Glutamatergic neuron (in vitro differentiated cells): Measurements from ENCODE around the gene IGFALS. TPM values are rescaled to one million over a fixed set of nuclear protein-coding genes. Genes with fewer than 3 reads are reported as not detected.
A peak's percentile ranks its signal among the peaks of the same experiment; 100 is the strongest.

Source experiments
- DNase-seq: peaks from one replicate; pipeline ENCODE4 v3.0.0; 2022
- H3K27ac Mint-ChIP-seq: one replicate; pipeline ENCODE4 v1.8.0; 2020; ENCODE audit warnings: mild to moderate bottlenecking, mixed read lengths, inconsistent platforms; ENCODE audit not compliant: unreplicated experiment
- H3K27me3 Mint-ChIP-seq: one replicate; pipeline ENCODE4 v1.8.0; 2020; ENCODE audit warnings: mild to moderate bottlenecking, moderate library complexity, mixed read lengths, inconsistent platforms; ENCODE audit not compliant: unreplicated experiment
- H3K36me3 Mint-ChIP-seq: one replicate; pipeline ENCODE4 v1.8.0; 2020; ENCODE audit warnings: mild to moderate bottlenecking, mixed read lengths, inconsistent platforms; ENCODE audit not compliant: unreplicated experiment
- H3K4me1 Mint-ChIP-seq: one replicate; pipeline ENCODE4 v1.8.0; 2020; ENCODE audit warnings: mild to moderate bottlenecking, low read depth, mixed read lengths, inconsistent platforms; ENCODE audit not compliant: unreplicated experiment
- H3K4me3 Mint-ChIP-seq: one replicate; pipeline ENCODE4 v1.8.0; 2020; ENCODE audit warnings: mild to moderate bottlenecking, mixed read lengths, inconsistent platforms; ENCODE audit not compliant: unreplicated experiment
- H3K9me3 Mint-ChIP-seq: one replicate; pipeline ENCODE4 v1.8.0; 2020; ENCODE audit warnings: mild to moderate bottlenecking, moderate library complexity, mixed read lengths, inconsistent platforms; ENCODE audit not compliant: unreplicated experiment
- CTCF ChIP-seq: fragments of 200-600 bp; sonication (generic); IDR thresholded peaks from one replicate; pipeline ENCODE4 v1.5.0; 2021; ENCODE audit not compliant: partially characterized antibody, unreplicated experiment
- total RNA-seq: library from RNA; stranded (reverse); fragmentation: NEBNext Ultra II Directional; extraction: Animal tissue kit (Norgen Biotek cat#: 25700); gene quantifications from one replicate; pipeline ENCODE4 v1.2.1, GENCODE V29; 2021; ENCODE audit not compliant: unreplicated experiment

IGFALS gene
- total RNA-seq, 1 donor from 2014 or later, result 0.39 TPM

- H3K27me3 Mint-ChIP-seq, result peaks cover 6% of the 10 kb centered on the region
- no peak overlapping the region for H3K27ac Mint-ChIP-seq
- peaks cover 7% of the 10 kb centered on the region for H3K36me3 Mint-ChIP-seq
- peaks cover 3% of the 10 kb centered on the region for H3K9me3 Mint-ChIP-seq
- no peak for DNase-seq
- no peak for TF ChIP-seq CTCF
- no peaks in the 10 kb centered on the region for H3K4me1 Mint-ChIP-seq
- peak overlapping the region; percentile 56 for H3K4me3 Mint-ChIP-seq
These were observed 52.6 kb downstream of the IGFALS start for GRCh38 chr16:1740781-1741490.

Other genes starting within 250 kb of the IGFALS start
- gene IFT140, start 181.6 kb downstream of the IGFALS start, total RNA-seq, result 33.4 TPM
- gene CRAMP1, start 181.3 kb downstream of the IGFALS start, total RNA-seq, result 52.4 TPM
- gene JPT2, start 115.4 kb downstream of the IGFALS start, total RNA-seq, result 72.9 TPM
- 281 TPM for gene MAPK8IP3, start 87.5 kb downstream of the IGFALS start, total RNA-seq
- 79.1 TPM for gene NME3, start 22.2 kb downstream of the IGFALS start, total RNA-seq
- gene EME2, start 20.9 kb downstream of the IGFALS start, total RNA-seq, result 68.7 TPM
- 75.1 TPM for gene MRPS34, start 20.6 kb downstream of the IGFALS start, total RNA-seq
- gene SPSB3, start 11.1 kb downstream of the IGFALS start, total RNA-seq, result 80.4 TPM
- gene NUBP2, start 10.7 kb downstream of the IGFALS start, total RNA-seq, result 66.1 TPM
- gene HAGH, start 33.1 kb upstream of the IGFALS start, total RNA-seq, result 99.6 TPM
- 26.5 TPM for gene FAHD1, start 33.5 kb upstream of the IGFALS start, total RNA-seq
- gene MEIOB, start 78.5 kb upstream of the IGFALS start, total RNA-seq, result 2.4 TPM
- 7.8 TPM for gene HS3ST6, start 124.7 kb upstream of the IGFALS start, total RNA-seq
- gene MSRB1, start 149.5 kb upstream of the IGFALS start, total RNA-seq, result 50.9 TPM
- gene RPL3L, start 161.0 kb upstream of the IGFALS start, total RNA-seq, result not detected
- gene NDUFB10, start 165.8 kb upstream of the IGFALS start, total RNA-seq, result 302 TPM
- 1,772 TPM for gene RPS2, start 171.1 kb upstream of the IGFALS start, total RNA-seq
- not detected for gene RNF151, start 173.2 kb upstream of the IGFALS start, total RNA-seq
- gene TBL3, start 178.3 kb upstream of the IGFALS start, total RNA-seq, result 26.8 TPM
- 1.3 TPM for gene NOXO1, start 187.8 kb upstream of the IGFALS start, total RNA-seq
- gene GFER, start 190.5 kb upstream of the IGFALS start, total RNA-seq, result 26.0 TPM
- gene SYNGR3, start 196.3 kb upstream of the IGFALS start, total RNA-seq, result 45.7 TPM
- gene ZNF598, start 216.1 kb upstream of the IGFALS start, total RNA-seq, result 90.4 TPM
- gene NPW, start 226.1 kb upstream of the IGFALS start, total RNA-seq, result 0.91 TPM
- gene NHERF2, start 233.2 kb upstream of the IGFALS start, total RNA-seq, result 22.3 TPM